Karpas-422 (cell line): Measurements from ENCODE around the gene TAS2R8. TPM values are rescaled to one million over a fixed set of nuclear protein-coding genes. Genes with fewer than 3 reads are reported as not detected.
"Not testable (repeated sequence)": the region's sequence is repeated elsewhere in the genome, so short reads cannot be mapped to it uniquely, and the experiment has no call there.

Experiments used
- DNase-seq: peaks from one replicate; pipeline ENCODE4 v3.0.0-alpha.2; 2015
- H2AFZ ChIP-seq: fragments of 200-600 bp; sonication (generic); 2 replicates; pipeline ENCODE4 v1.6.1; 2014; ENCODE audit warnings: antibody characterized with exemption, low read length, mixed read lengths
- H3K27ac ChIP-seq: fragments of 200-600 bp; sonication (generic); 2 replicates; pipeline ENCODE4 v1.5.1; 2014; ENCODE audit warnings: mild to moderate bottlenecking, low read length, moderate library complexity
- H3K27me3 ChIP-seq: fragments of 200-600 bp; sonication (generic); 2 replicates; pipeline ENCODE4 v1.6.1; 2014; ENCODE audit warnings: low read length, mixed read lengths
- H3K36me3 ChIP-seq: fragments of 200-600 bp; sonication (generic); 2 replicates; pipeline ENCODE4 v1.6.1; 2014; ENCODE audit warnings: low read length, mixed read lengths; ENCODE audit not compliant: insufficient read depth
- H3K4me1 ChIP-seq: fragments of 200-600 bp; sonication (generic); 2 replicates; pipeline ENCODE4 v1.6.1; 2014; ENCODE audit warnings: mild to moderate bottlenecking, low read length, mixed read lengths
- H3K4me2 ChIP-seq: fragments of 200-600 bp; sonication (generic); 2 replicates; pipeline ENCODE4 v1.6.1; 2014; ENCODE audit warnings: low read length, low read depth, mild to moderate bottlenecking; ENCODE audit not compliant: poor library complexity, severe bottlenecking
- H3K4me3 ChIP-seq: fragments of 200-600 bp; sonication (generic); 2 replicates; pipeline ENCODE4 v1.5.1; 2014; ENCODE audit warnings: mild to moderate bottlenecking, antibody characterized with exemption, low read length, mixed read lengths
- H3K79me2 ChIP-seq: fragments of 200-600 bp; sonication (generic); 2 replicates; pipeline ENCODE4 v1.6.1; 2014; ENCODE audit warnings: mild to moderate bottlenecking, low read length, mixed read lengths
- H3K9ac ChIP-seq: fragments of 200-600 bp; sonication (generic); 2 replicates; pipeline ENCODE4 v1.6.0; 2014; ENCODE audit warnings: low read length
- H3K9me2 ChIP-seq: fragments of 200-600 bp; sonication (generic), shearing (Covaris generic); replicated peaks from 2 replicates; pipeline ENCODE4 v1.6.0; 2014; ENCODE audit warnings: mild to moderate bottlenecking, low read length, moderate library complexity; ENCODE audit not compliant: insufficient read depth
- H3K9me3 ChIP-seq: fragments of 300-700, 200-600 bp; sonication (generic); 2 replicates; pipeline ENCODE4 v1.6.1; 2014; ENCODE audit warnings: low read length, mixed read lengths
- H4K20me1 ChIP-seq: fragments of 200-600 bp; sonication (generic); 2 replicates; pipeline ENCODE4 v1.6.1; 2014; ENCODE audit warnings: mild to moderate bottlenecking, antibody characterized with exemption, low read length, low read depth; ENCODE audit not compliant: insufficient read depth
- small RNA-seq: library from RNA; depleted of rRNA; stranded (forward); fragments of <200 nt; gene quantifications from one replicate; pipeline ENCODE3, GENCODE V24; 2014
- total RNA-seq: library from RNA; depleted of rRNA; stranded (reverse); fragments of >200 nt; shearing (Covaris generic); gene quantifications from 2 replicates; pipeline ENCODE4 v1.2.3, GENCODE V29; 2014; ENCODE audit warnings: low replicate concordance; rRNA removed

The TAS2R8 gene
- total RNA-seq, 1 experiment from 2014 or later = 0.52 TPM

DNA sequence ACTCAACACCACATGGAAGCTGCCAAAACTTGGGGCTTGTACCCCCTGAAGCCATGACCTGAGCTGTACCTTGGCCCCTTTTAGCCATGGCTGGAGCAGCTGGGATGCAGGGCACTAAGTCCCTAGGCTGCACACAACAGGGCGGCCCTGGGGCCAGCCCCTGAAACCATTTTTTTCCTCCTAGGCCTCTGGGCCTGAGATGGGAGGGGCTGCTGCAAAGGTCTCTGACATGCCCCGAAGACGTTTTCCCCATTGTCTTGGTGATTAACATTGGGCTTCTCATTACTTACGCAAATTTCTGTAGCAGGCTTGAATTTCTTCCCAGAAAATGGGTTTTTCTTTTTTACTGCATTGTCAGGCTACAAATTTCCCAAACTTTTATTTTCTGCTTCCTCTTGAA, 15.3 kb downstream of the TAS2R8 start:
- H3K4me2 ChIP-seq, H3K36me3 ChIP-seq, H3K4me1 ChIP-seq, H3K27me3 ChIP-seq, H2AFZ ChIP-seq, H4K20me1 ChIP-seq, DNase-seq, H3K79me2 ChIP-seq, H3K4me3 ChIP-seq, H3K9me3 ChIP-seq, H3K27ac ChIP-seq, H3K9ac ChIP-seq, H3K9me2 ChIP-seq: not testable (repeated sequence)

DNA sequence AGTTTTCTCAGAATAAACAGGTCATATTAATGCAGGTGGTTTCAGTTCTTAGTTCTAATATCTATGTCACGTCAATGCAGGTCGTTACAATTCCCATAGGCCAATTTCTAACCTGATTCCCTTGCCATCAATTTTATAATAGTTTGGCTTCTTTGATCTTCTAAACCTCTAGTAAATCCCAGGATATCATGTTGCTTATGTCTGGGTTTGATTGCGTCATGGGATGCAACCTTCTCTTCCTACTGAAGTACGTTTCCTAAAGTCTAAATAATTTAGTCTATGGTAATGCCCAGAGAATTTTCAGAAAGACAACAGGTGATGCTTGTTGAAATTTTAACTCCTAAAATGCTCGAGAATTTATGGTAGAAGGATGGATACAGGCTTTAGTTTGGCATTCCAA, 23.8 kb downstream of the TAS2R8 start:
- Histone ChIP-seq H2AFZ (no peak overlapping the region), H3K4me1 (no peaks in the 10 kb centered on the region), H3K4me2 (no peak overlapping the region), H3K9me2 (no peaks in the 10 kb centered on the region), H3K9me3 (no peaks in the 10 kb centered on the region), H3K79me2 (no peaks in the 10 kb centered on the region), H3K4me3 (no peak overlapping the region), H3K27me3 (no peaks in the 10 kb centered on the region), H3K9ac (no peak overlapping the region), H3K36me3 (no peaks in the 10 kb centered on the region), H3K27ac (no peak overlapping the region), H4K20me1 (no peaks in the 10 kb centered on the region)
- DNase-seq = no peak

DNA sequence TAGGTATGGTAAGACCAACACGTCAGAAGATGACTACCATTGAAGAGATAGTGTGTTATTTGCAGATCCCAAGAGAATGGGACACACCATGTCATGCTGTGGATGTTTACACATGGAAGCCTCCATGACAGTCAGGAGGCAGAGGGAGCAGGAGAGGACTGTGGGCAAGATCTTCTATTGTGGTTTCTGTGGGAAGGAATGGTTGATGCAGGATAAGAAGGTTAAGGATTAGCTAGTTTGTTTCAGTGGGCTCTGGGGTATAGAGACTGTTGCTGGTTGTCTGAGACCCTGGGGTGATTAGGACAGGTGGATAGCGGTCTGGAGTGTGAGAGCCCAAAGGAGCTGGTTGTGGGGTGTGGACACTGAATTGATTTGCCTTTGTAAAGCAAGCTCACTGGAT, 28.0 kb downstream of the TAS2R8 start:
- no peaks in the 10 kb centered on the region for H3K9me2 ChIP-seq

DNA sequence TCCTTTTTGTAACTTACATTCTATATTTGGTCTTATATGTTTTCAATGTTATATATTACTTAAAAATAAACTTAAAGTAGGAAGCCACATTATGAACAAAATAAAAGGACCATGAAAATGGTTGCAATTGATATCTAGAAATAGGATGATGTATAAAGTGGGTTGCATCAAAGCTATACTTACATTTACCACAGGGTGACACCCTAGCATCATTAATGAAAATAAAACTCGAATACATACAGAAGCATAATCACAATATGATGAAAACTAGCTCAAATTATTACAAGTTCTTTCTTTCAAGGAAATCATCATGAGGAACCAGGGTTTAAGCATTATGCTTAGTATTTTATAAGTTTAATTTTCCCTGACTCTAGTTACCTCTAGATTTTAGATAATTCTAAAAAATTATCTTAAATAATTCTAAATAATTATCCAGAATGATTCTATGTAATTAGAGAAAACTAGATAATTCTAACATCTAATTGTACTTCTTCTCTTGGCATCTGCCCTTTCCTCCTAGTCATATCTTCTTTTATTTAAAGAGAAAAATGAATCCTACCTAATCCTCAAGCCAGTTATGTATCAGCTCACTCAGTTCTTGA, 35.9 kb downstream of the TAS2R8 start:
- Histone ChIP-seq H3K4me2 (no peak overlapping the region), H3K4me1 (no peaks in the 10 kb centered on the region), H2AFZ (no peak overlapping the region), H3K9ac (no peak overlapping the region), H3K79me2 (no peaks in the 10 kb centered on the region), H3K4me3 (no peak overlapping the region), H3K9me3 (no peaks in the 10 kb centered on the region), H4K20me1 (no peaks in the 10 kb centered on the region), H3K9me2 (no peaks in the 10 kb centered on the region), H3K27me3 (no peaks in the 10 kb centered on the region), H3K27ac (no peak overlapping the region), H3K36me3 (no peaks in the 10 kb centered on the region)
- DNase-seq = peak; percentile 74

More for the DNA sequence above, 28.0 kb downstream of the TAS2R8 start:
- H4K20me1 ChIP-seq = no peaks in the 10 kb centered on the region
- H3K27me3 ChIP-seq = no peaks in the 10 kb centered on the region
- H3K36me3 ChIP-seq = no peaks in the 10 kb centered on the region
- H3K79me2 ChIP-seq = no peaks in the 10 kb centered on the region
- H3K4me2 ChIP-seq = no peak overlapping the region
- no peak overlapping the region for H2AFZ ChIP-seq
- no peak overlapping the region for H3K4me3 ChIP-seq
- no peaks in the 10 kb centered on the region for H3K4me1 ChIP-seq
- no peak overlapping the region for H3K27ac ChIP-seq
- no peak for DNase-seq
- H3K9ac ChIP-seq = no peak overlapping the region
- no peaks in the 10 kb centered on the region for H3K9me3 ChIP-seq

DNA sequence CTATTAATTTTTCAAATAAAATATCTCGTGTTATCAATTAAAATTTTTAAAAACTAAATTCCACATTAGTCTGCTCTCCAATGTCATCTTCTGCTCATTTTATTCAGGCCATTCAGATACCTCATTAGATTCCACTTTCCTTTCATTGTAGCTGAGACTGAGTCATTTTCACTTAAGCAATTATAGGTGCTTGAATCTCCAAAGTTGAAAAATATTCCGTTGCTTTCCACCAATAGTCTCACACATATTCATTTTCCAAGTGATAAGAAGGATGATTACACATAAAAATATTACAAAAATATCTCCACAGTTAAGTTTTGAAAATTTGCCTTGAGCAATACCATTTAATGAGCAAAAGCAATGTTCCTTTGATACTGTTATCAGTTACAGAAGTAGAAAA, 47.4 kb downstream of the TAS2R8 start:
- Histone ChIP-seq H4K20me1 (no peaks in the 10 kb centered on the region), H2AFZ (no peak overlapping the region)

DNA sequence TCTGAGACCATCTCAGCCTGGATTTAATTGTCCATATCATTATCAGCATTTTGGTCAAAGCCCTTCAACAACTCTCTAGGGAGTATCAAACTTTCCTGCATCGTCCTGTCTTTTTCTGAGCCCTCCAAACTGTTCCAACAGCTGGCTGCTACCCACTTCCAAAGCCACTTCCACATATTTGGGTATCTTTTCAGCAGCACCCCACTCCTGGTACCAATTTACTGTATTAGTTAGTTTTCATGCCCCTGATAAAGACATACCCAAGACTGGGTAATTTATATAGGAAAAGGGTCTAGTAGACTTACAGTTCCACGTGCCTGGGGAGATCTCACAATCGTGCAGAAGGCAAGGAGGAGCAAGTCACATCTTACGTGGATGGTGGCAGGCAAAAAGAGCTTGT, 50.9 kb downstream of the TAS2R8 start:
- Histone ChIP-seq H3K9me2 (no peaks in the 10 kb centered on the region), H3K4me3 (no peak overlapping the region), H3K27ac (no peak overlapping the region), H3K79me2 (no peaks in the 10 kb centered on the region), H3K36me3 (no peaks in the 10 kb centered on the region), H3K9me3 (no peaks in the 10 kb centered on the region), H3K27me3 (no peaks in the 10 kb centered on the region), H3K4me1 (no peaks in the 10 kb centered on the region), H2AFZ (no peak overlapping the region), H3K9ac (no peak overlapping the region), H4K20me1 (no peaks in the 10 kb centered on the region), H3K4me2 (no peak overlapping the region)
- DNase-seq = no peak

More for the DNA sequence above, 47.4 kb downstream of the TAS2R8 start:
- Histone ChIP-seq H3K4me3 (no peak overlapping the region), H3K4me1 (no peaks in the 10 kb centered on the region), H3K36me3 (no peaks in the 10 kb centered on the region), H3K4me2 (no peak overlapping the region), H3K9ac (no peak overlapping the region), H3K9me2 (no peaks in the 10 kb centered on the region), H3K79me2 (no peaks in the 10 kb centered on the region), H3K27me3 (no peaks in the 10 kb centered on the region), H3K9me3 (no peaks in the 10 kb centered on the region), H3K27ac (no peak overlapping the region)
- no peak for DNase-seq

Small RNAs within 50 kb of the gene (small RNA-seq; reads per million reads assigned to genes)
- gene PRR4 = 0.20 reads per million

Other genes with a start within 250 kb of the TAS2R8 start
- gene MAGOHB, start 193.7 kb downstream of the TAS2R8 start, total RNA-seq = 35.3 and 55.4 TPM in 2 replicates
- not detected in 2 replicates for gene STYK1, start 133.2 kb downstream of the TAS2R8 start, total RNA-seq
- not detected in 2 replicates for gene YBX3, start 84.0 kb downstream of the TAS2R8 start, total RNA-seq
- gene TAS2R7, start 4.7 kb downstream of the TAS2R8 start, total RNA-seq = 0.47 TPM in 1 of 2 replicates, not detected in the other
- 0.19 TPM in 1 of 2 replicates, not detected in the other for gene TAS2R9, start 2.9 kb upstream of the TAS2R8 start, total RNA-seq
- gene TAS2R10, start 19.1 kb upstream of the TAS2R8 start, total RNA-seq = 1.5 and 7.3 TPM in 2 replicates
- gene PRR4, start 42.2 kb upstream of the TAS2R8 start, total RNA-seq = 5.7 and 12.7 TPM in 2 replicates
- 27.7 and 64.5 TPM in 2 replicates for gene PRH1, start 77.0 kb upstream of the TAS2R8 start, total RNA-seq
- 3.2 and 8.9 TPM in 2 replicates for gene TAS2R13, start 102.3 kb upstream of the TAS2R8 start, total RNA-seq
- gene PRH2, start 122.0 kb upstream of the TAS2R8 start, total RNA-seq = not detected in 2 replicates
- 3.9 and 12.6 TPM in 2 replicates for gene TAS2R14, start 132.0 kb upstream of the TAS2R8 start, total RNA-seq
- 3.9 and 12.0 TPM in 2 replicates for gene TAS2R50, start 179.6 kb upstream of the TAS2R8 start, total RNA-seq
- 4.0 and 18.2 TPM in 2 replicates for gene TAS2R20, start 191.0 kb upstream of the TAS2R8 start, total RNA-seq
- 3.5 and 16.4 TPM in 2 replicates for gene TAS2R19, start 215.3 kb upstream of the TAS2R8 start, total RNA-seq
- gene TAS2R31, start 224.1 kb upstream of the TAS2R8 start, total RNA-seq = 9.5 and 18.0 TPM in 2 replicates